Heart left ventricle (tissue), 13 donors: ENCODE data around the gene ORC3.

Source experiments
- POLR2A ChIP-seq, 2 donors: fragments of 450-650 bp; IDR thresholded peaks; one replicate each; pipeline ENCODE4 v1.6.1; 2017; ENCODE audit warnings: antibody characterized with exemption in 2 of 2, mild to moderate bottlenecking in 2 of 2, moderate library complexity in 2 of 2
- TF ChIP-seq, protein P1 (sequence below), 12 donors: fragments of 200-600 bp; sonication (generic) in 4 of 12; IDR thresholded peaks; one replicate each; pipeline versions ENCODE4 v1.5.0 to v1.8.0; 2018 to 2022; ENCODE audit warnings: antibody characterized with exemption in 12 of 12, mild to moderate bottlenecking in 5 of 12
- donor health status: ischemic (EF 13 %, LVEDD 7.1; RV severe dilation, severe dysfunction).
- donor health status: DM: no; HTN: yes; CAD: no.
- donor health status: DM: no; HTN: no; CAD: no.
- donor health status: ischemic (EF 25% LVEDD 6.9; RV normal size, moderate dysfunction).
- donor health status: ischemic (EF 25% LVEDD 5.7; RV mildly dilated, moderate dysfunction).
- donor health status: ischemic (EF 35%, LVEDD 5.7; RV mildly dilated, moderate dysfunction).
- donor health status: nonischemic (EF 11% LVEDD 7.7; RV severe dilation, severe dysfunction).
- donor health status: DM: yes; HTN: yes; CAD: no.
- donor health status: PGD.
- donor health status: ischemic (EF 29% LVEDD 5.4; RV normal size, mild dysfunction).
- donor health status: nonischemic (EF 23%, LVEDD 6.1; RV moderate dilation, normal function).

DNA sequence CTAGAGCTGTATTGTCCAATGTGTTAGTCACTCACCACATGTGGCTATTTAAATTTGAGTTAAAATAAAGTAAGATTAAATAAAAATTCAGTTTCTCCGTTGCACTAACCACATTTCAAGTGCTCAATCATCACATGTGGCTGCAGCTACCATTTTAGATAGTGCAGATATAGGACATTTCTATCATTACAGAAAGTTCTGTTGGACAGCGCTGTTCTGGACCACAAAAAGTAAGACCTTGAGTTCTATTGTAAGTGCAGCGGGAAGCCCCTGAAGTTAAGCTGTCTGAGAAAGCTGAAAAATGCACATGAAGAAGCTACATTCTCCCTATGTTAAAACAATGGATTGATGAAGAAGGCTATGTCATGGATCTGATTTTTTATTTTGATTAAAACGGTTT, 1.1 kb downstream of the ORC3 start:
- TF ChIP-seq POLR2A (IDR thresholded peaks at IDR 0.05) = no peak
- TF ChIP-seq, protein P1, sequence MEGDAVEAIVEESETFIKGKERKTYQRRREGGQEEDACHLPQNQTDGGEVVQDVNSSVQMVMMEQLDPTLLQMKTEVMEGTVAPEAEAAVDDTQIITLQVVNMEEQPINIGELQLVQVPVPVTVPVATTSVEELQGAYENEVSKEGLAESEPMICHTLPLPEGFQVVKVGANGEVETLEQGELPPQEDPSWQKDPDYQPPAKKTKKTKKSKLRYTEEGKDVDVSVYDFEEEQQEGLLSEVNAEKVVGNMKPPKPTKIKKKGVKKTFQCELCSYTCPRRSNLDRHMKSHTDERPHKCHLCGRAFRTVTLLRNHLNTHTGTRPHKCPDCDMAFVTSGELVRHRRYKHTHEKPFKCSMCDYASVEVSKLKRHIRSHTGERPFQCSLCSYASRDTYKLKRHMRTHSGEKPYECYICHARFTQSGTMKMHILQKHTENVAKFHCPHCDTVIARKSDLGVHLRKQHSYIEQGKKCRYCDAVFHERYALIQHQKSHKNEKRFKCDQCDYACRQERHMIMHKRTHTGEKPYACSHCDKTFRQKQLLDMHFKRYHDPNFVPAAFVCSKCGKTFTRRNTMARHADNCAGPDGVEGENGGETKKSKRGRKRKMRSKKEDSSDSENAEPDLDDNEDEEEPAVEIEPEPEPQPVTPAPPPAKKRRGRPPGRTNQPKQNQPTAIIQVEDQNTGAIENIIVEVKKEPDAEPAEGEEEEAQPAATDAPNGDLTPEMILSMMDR (IDR thresholded peaks at IDR 0.05) = no peak
